NCI-H1417 treated with DMSO at 0.1 percent for 48 hours (cell line): ENCODE measurements around the gene GHR.
"Not testable (repeated sequence)": the region's sequence is repeated elsewhere in the genome, so short reads cannot be mapped to it uniquely, and the experiment has no call there.

Source experiments
- DNase-seq: peaks from one replicate; lab custom pipeline; 2025; lab: John Stamatoyannopoulos, UW

GHR gene

GRCh38 chr5:42718591-42718990 is 295.4 kb downstream of the GHR start:
- no peak for DNase-seq

GRCh38 chr5:42719034-42719433 is 295.8 kb downstream of the GHR start:
- DNase-seq = no peak

GRCh38 chr5:42720251-42720650 is 297.0 kb downstream of the GHR start:
- DNase-seq = no peak

GRCh38 chr5:42721484-42721883 is 298.2 kb downstream of the GHR start:
- DNase-seq = no peak

GRCh38 chr5:42734531-42735058 is 311.4 kb downstream of the GHR start:
- not testable (repeated sequence) for DNase-seq

- DNase-seq = no peak
Measured at GRCh38 chr5:42740920-42741319, 317.7 kb downstream of the GHR start.

GRCh38 chr5:42745426-42745825 is 322.2 kb downstream of the GHR start:
- no peak for DNase-seq

GRCh38 chr5:42745856-42746255 is 322.6 kb downstream of the GHR start:
- no peak for DNase-seq

GRCh38 chr5:42749020-42749419 is 325.8 kb downstream of the GHR start:
- no peak for DNase-seq

- no peak for DNase-seq
Measured at GRCh38 chr5:42750507-42750906, 327.3 kb downstream of the GHR start.

GRCh38 chr5:42751044-42751443 is 327.8 kb downstream of the GHR start:
- no peak for DNase-seq

- no peak for DNase-seq
Measured at GRCh38 chr5:42753099-42753498, 329.9 kb downstream of the GHR start.

GRCh38 chr5:42756606-42757601 is 333.7 kb downstream of the GHR start, which contains the start of gene CCDC152:
Gene CCDC152 (plus strand): TSS chr5:42756818. CDS start chr5:42759122, 2,304 bp downstream.
- DNase-seq = no peak

GRCh38 chr5:42759456-42759855 is 336.2 kb downstream of the GHR start:
- DNase-seq = no peak

GRCh38 chr5:42760426-42760825 is 337.2 kb downstream of the GHR start:
- no peak for DNase-seq

GRCh38 chr5:42761791-42762190 is 338.6 kb downstream of the GHR start:
- no peak for DNase-seq

GRCh38 chr5:42767491-42768105 is 344.4 kb downstream of the GHR start:
- no peak for DNase-seq

- no peak for DNase-seq
Measured at GRCh38 chr5:42768106-42768504, 344.9 kb downstream of the GHR start.

- DNase-seq = no peak
Measured at GRCh38 chr5:42770003-42770402, 346.8 kb downstream of the GHR start.
